ENCODE results near the gene NCAM2.

- TF ChIP-seq POLR2AphosphoS5 (IDR thresholded peaks at IDR 0.05; ENCODE audit: insufficient read depth, low read depth, low read length): no peak
- no peak for TF ChIP-seq CTCF (IDR thresholded peaks at IDR 0.05; ENCODE audit: extremely low read depth in 1 of 2, insufficient read depth in 1 of 2, low read depth in 1 of 2, low read length in 2 of 2)
- no peak for TF ChIP-seq POLR2A (IDR thresholded peaks at IDR 0.05; ENCODE audit: low read depth, low read length)
These were observed 197.3 kb downstream of the NCAM2 start for GRCh38 chr21:21195417-21195943.
